ENCODE measurements around the gene OR5B2.
"Not testable (repeated sequence)": the region's sequence is repeated elsewhere in the genome, so short reads cannot be mapped to it uniquely, and the experiment has no call there.

OR5B2 gene

GRCh38 chr11:58428021-58428420 is at the start of gene OR5B2:
Gene OR5B2 (minus strand): TSS chr11:58428121. CDS start chr11:58423261, 4,860 bp downstream.
- no peak for DNase-seq

DNA sequence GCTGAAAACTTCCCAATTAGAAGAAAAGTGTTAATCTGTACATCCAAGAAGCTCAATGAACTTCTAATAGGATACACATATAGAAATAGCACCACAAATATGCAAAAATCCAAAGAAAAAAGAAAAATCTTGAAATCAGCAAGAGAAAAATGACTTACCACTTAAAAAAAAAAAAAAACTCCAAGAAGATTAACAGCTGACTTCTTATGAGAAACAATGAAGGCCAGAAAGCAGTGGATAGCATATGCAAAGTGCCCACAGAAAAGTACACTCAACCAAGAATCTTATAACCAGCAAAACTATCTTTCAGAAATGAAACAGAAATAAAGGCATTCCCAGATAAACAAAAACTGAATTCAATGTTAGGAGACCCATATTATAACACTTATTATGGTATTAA is 44.0 kb upstream of the OR5B2 start:
- no peak for DNase-seq

- no peak for DNase-seq
Measured at GRCh38 chr11:58466293-58466692, 38.4 kb upstream of the OR5B2 start.

- DNase-seq: no peak
Measured at GRCh38 chr11:58465690-58466089, 37.8 kb upstream of the OR5B2 start.

DNA sequence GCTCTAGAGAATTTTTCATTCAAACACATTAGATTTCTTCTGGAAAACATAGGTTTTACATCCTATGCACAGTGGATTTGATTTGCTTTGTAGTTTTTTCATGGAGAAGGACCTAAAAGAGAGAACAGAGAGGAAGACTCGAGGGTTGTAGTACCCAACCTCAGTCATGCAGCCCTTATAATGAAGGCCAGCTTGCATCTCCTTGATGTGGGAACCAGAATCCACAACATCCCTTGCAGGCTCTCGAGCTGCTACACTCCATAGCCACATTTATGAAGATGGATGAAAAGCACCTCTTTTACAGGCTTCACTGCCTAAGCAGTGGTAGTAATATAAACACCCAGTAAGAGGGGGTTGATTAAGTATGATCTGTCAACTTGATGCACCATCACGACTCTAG is 23.7 kb upstream of the OR5B2 start:
- DNase-seq: no peak

GRCh38 chr11:58446294-58446693 is 18.4 kb upstream of the OR5B2 start:
- DNase-seq: no peak

DNA sequence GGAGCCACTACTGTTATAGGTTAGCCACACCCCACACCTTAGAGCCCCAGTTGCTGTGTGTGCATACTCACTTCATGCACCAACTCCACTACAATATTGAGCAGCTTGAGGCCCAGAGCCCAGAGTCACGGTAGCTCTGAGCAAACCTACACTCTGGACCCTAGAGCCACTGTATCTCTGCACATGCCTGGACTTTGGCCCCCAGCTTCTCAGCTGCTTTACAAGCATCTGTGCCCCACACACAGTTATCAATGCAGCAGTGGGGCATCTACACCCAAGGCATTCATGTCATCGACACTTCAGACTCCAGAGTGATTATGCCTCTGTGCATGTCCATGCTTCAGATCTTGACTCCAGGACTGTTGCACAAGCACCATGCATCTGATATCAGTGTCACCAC is 16.4 kb upstream of the OR5B2 start:
- DNase-seq: no peak

DNA sequence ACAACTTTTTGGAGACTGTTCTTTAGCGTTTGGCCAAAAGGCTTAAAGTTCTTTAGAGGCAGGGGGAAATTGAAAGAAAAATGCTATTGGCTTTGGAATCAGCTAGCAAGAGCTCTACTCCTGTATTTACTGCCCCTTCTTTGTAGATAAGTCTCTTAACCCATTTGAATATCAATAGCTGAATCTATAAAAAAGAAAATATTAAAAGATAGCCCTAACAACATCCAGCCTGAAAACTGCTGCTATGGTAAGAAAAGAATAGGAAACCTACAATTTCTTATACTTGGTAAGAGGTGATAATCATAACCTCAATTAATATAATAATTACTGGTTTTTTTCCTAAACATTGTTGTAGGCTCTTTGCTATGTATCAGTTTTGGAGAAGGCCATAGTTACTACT is 14.2 kb upstream of the OR5B2 start, which contains the start of gene OR5B12:
Gene OR5B12, minus strand, starts transcription at position 101 of the 400 bp plus-strand sequence. CDS start 2,085 bp downstream, outside the sequence.
- no peak for DNase-seq

DNA sequence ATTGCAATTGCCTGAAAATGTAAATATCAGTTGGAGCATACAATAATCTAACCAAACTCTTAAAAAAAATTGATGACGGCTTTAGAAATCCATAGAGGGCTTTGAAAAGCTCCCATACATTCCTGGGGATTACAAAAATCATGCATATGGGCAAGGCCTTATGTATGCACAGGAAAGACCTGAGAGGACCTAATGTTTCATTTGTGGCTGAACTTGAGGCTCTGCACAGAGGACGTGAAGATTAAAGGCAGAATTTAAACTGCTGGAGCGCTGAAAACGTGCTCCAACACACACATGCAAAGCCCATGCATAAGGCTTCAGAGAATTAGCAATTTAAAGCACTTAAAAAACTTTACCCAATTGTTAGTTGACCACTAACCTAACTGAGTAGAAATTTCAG is 10.6 kb upstream of the OR5B2 start:
- no peak for DNase-seq

DNA sequence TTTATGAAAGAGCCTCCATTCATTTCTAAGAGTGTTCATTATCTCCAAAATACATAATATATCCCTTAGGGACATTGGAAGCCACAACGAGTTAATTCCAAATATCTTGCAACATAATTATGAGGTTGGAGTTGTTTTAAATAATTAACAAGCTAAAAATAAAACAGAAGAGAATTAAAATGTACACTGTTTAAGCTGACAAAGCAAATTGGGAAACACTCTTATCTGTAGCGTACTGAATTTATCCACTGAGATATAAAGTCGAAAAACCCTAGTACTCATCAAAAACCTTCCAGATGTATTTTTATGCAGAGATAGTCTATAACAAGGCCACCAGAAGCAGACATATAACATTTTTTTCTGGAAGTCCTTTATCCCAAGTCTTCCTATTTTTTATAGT is 6.3 kb upstream of the OR5B2 start:
- DNase-seq: no peak

GRCh38 chr11:58433638-58434203 is 5.8 kb upstream of the OR5B2 start:
- no peak for DNase-seq

GRCh38 chr11:58429273-58429672 is 1.4 kb upstream of the OR5B2 start:
- DNase-seq: no peak

GRCh38 chr11:58406774-58407173 is 21.1 kb downstream of the OR5B2 start, which contains the start of gene OR5B3:
Gene OR5B3 (minus strand): TSS chr11:58406874. CDS start chr11:58403409, 3,465 bp downstream.
- DNase-seq: no peak

GRCh38 chr11:58399622-58400021 is 28.3 kb downstream of the OR5B2 start:
- not testable (repeated sequence) for DNase-seq

DNA sequence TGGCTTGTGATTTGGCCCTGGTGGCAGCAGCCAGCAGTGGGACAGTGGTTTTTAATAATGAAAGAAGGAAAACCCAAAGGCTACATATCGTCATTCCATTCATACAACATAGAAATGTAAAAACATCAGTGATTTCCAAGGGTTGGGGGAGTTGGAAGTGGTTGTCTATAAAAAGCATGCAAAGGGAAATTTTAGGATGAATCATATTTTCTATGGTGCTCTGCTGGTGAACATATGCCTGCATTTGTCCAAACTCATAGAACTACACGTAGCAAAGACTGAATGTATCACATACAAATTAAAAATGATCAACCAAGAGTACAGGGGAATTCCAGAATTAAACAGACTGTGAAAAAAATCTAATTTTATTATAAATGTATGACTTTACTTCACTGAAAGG is 32.3 kb downstream of the OR5B2 start:
- DNase-seq: no peak

- no peak for DNase-seq
Measured at GRCh38 chr11:58394195-58394594, 33.7 kb downstream of the OR5B2 start.

DNA sequence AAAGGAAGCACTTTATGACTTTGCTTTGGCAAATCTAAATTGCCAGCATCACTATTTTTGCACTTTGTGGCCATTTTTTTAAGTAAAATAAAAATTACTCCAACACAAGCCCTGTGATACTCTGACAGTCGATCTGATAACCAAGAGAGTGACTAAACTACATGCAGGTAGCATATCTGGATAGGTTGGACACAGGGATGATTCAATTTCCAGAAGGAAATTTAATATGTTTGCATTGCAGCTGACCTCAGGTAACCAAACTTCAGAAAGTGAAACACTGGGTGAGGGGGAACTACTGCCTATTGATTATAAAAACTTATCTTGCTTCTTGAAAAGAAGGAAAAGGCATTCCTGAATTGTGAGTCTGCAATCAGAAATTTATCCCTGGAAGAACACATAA is 35.2 kb downstream of the OR5B2 start:
- no peak for DNase-seq

DNA sequence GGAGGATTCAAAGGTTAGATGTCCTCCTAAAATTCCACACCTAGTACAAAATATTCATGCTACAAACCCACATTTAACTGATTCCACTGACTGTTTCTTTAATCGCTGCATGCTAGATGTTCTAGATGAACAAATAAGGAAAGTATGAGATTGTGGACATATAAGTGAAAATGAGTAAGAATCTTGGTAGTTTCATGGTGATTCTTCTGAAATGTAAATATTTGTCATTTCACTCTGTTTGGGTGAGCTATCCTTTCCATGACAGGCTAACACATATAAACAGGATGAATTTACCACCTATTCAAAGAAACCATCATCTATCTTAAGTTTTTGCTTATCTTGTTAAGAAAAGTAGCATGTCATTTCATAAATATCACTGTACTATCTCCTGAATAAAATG is 36.0 kb downstream of the OR5B2 start:
- no peak for DNase-seq

- no peak for DNase-seq
Measured at GRCh38 chr11:58390551-58391063, 37.3 kb downstream of the OR5B2 start.
